ENCODE results near the gene UNCX. TPM values are rescaled to one million over a fixed set of nuclear protein-coding genes. Genes with fewer than 3 reads are reported as not detected.

The UNCX gene
- total and polyA plus RNA-seq, 2 of the 8 experiments (the other 6 are each of a cell fraction or from before 2014, with no cell fraction given): not detected

DNA sequence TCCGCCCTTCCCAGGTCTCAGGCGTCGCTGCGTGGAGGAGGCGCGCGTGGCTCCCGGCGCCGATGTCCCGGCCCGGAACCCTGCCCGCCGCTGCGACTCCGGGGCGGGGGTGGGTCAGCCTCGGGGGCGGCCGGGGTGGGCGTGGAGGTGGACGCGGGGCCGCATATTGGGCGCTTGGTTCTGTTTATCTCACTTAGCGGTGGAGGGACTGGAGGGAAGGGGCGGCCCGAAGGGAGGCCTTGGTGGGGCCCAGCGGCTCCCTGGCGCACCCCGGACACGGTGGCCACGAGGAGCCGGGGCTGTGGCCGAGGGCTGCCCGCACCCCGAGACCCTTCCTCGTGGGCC, 8.6 kb downstream of the UNCX start:
- Histone ChIP-seq H4K20me1 (replicated peaks in 1 of 2; ENCODE audit: control insufficient read depth in 1 of 2, insufficient read depth in 2 of 2, low read length in 2 of 2) (peaks cover 17 to 33% of the 10 kb centered on the region in 2 experiments), H3K9ac (replicated peaks in 1 of 4; ENCODE audit: extremely low read depth in 1 of 4, low read depth in 3 of 4, low read length in 3 of 4) (no peak overlapping the region), H3K36me3 (ENCODE audit: control insufficient read depth in 2 of 4, insufficient read depth in 4 of 4, low read length in 3 of 4) (peaks cover 0 to 11% (median 0%) of the 10 kb centered on the region in 4 experiments; a peak in 1 of 8 replicates), H4K5ac (ENCODE audit: insufficient read length, low read depth, low read length) (no peak overlapping the region), H3K56ac (replicated peaks; ENCODE audit: insufficient read length, low read depth, low read length) (no peak overlapping the region), H2BK20ac (ENCODE audit: low read length) (no peak overlapping the region), H3K23ac (ENCODE audit: insufficient read length) (no peak overlapping the region), H3K4me2 (ENCODE audit: insufficient read depth in 1 of 2, low read depth in 2 of 2, low read length in 2 of 2) (peak overlapping the region; percentile 64 to 70), H3K18ac (ENCODE audit: extremely low read depth, low read length) (peak overlapping the region; percentile 32; the same call in 1 of the 2 replicates), H4K8ac (ENCODE audit: extremely low read depth, insufficient read depth, low read length) (no peak overlapping the region), H3K79me2 (ENCODE audit: control insufficient read depth in 1 of 2, insufficient read depth in 2 of 2, low read length in 2 of 2) (no peaks in the 10 kb centered on the region), H2AK5ac (ENCODE audit: low read depth, low read length) (no peak overlapping the region), H3K27me3 (replicated peaks in 1 of 4; ENCODE audit: control insufficient read depth in 3 of 4, extremely low read depth in 1 of 4, insufficient read depth in 3 of 4, low read length in 3 of 4) (peaks cover 96 to 99% (median 98%) of the 10 kb centered on the region in 4 experiments), H3K4me3 (ENCODE audit: extremely low read depth in 1 of 4, insufficient read depth in 2 of 4, low read depth in 3 of 4, low read length in 4 of 4) (peak overlapping the region in 1 of 4 experiments; percentile 52; a peak in 2 of 8 replicates), H2AFZ (ENCODE audit: low read length) (no peak overlapping the region), H3K4ac (replicated peaks; ENCODE audit: insufficient read length, low read depth, low read length) (no peak overlapping the region), H3K14ac (ENCODE audit: insufficient read length) (no peak overlapping the region), H3K9me3 (ENCODE audit: insufficient read depth in 2 of 2, low read depth in 1 of 2, low read length in 1 of 2) (no peaks in the 10 kb centered on the region), H3K23me2 (ENCODE audit: low read depth, low read length) (no peaks in the 10 kb centered on the region; the same call in 1 of the 2 replicates), H2BK12ac (ENCODE audit: low read depth, low read length) (no peak overlapping the region), H2BK5ac (ENCODE audit: low read depth, low read length) (no peak overlapping the region), H3K4me1 (replicated peaks in 1 of 4; ENCODE audit: control insufficient read depth in 3 of 4, insufficient read depth in 4 of 4, low read length in 3 of 4) (peaks cover 4 to 22% (median 14%) of the 10 kb centered on the region in 4 experiments), H4K91ac (replicated peaks; ENCODE audit: insufficient read length, low read length) (no peak overlapping the region), H3K79me1 (ENCODE audit: low read depth, low read length) (no peaks in the 10 kb centered on the region), H3K27ac (ENCODE audit: low read depth, low read length) (no peak overlapping the region), H2BK120ac (replicated peaks; ENCODE audit: low read depth, low read length) (no peak overlapping the region), H2BK15ac (ENCODE audit: low read length) (no peak overlapping the region)
- WGBS, 2 experiments (ENCODE audit: extremely low coverage in 1 of 2, insufficient coverage in 1 of 2, insufficient read length in 1 of 2, insufficient replicate concordance in 2 of 2, low coverage in 1 of 2, low lambda C conversion rate in 2 of 2, missing lambda C conversion rate in 1 of 2): 3% methylated on average over 6 of the region's 38 CpGs; no CpG with 5 or more reads in 1 of the 2 experiments
- no peak for FAIRE-seq
- ChIA-PET CTCF (ENCODE audit: partially characterized antibody) (interaction anchor here (1.3 to 1.8 kb wide), 4 partner anchors 13 to 192 kb away, joined by 3 to 7 read pairs (median 5); no protein-coding TSS in a partner anchor), POLR2A (ENCODE audit: partially characterized antibody) (interaction anchor here (1.2 to 11.2 kb wide), 5 partner anchors 8 to 20 kb away, joined by 3 to 76 read pairs (median 4); partner anchors contain the start of gene UNCX)
- no peak for DNase-seq (ENCODE audit: low read depth in 1 of 2, low spot score in 2 of 2)
- TF ChIP-seq KDM1A (IDR thresholded peaks at IDR 0.05; ENCODE audit: borderline replicate concordance, low read length): no peak
- TF ChIP-seq KDM4A (IDR thresholded peaks at IDR 0.05; ENCODE audit: low read depth, low read length, severe bottlenecking): no peak
- no peak for TF ChIP-seq TEAD4 (IDR thresholded peaks at IDR 0.05; ENCODE audit: low read depth, low read length)
- TF ChIP-seq JUN (IDR thresholded peaks at IDR 0.05; ENCODE audit: low read depth, low read length): no peak
- no peak for TF ChIP-seq TAF7 (optimal IDR thresholded peaks at IDR 0.05; ENCODE audit: borderline replicate concordance, low read depth, low read length)
- TF ChIP-seq, protein P1, sequence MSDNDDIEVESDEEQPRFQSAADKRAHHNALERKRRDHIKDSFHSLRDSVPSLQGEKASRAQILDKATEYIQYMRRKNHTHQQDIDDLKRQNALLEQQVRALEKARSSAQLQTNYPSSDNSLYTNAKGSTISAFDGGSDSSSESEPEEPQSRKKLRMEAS (IDR thresholded peaks at IDR 0.05): no peak
- no peak for TF ChIP-seq POU5F1 (IDR thresholded peaks at IDR 0.05; ENCODE audit: low read depth, low read length)
- TF ChIP-seq HDAC6 (IDR thresholded peaks at IDR 0.05; ENCODE audit: low read depth, low read length): no peak
- TF ChIP-seq, protein P2, sequence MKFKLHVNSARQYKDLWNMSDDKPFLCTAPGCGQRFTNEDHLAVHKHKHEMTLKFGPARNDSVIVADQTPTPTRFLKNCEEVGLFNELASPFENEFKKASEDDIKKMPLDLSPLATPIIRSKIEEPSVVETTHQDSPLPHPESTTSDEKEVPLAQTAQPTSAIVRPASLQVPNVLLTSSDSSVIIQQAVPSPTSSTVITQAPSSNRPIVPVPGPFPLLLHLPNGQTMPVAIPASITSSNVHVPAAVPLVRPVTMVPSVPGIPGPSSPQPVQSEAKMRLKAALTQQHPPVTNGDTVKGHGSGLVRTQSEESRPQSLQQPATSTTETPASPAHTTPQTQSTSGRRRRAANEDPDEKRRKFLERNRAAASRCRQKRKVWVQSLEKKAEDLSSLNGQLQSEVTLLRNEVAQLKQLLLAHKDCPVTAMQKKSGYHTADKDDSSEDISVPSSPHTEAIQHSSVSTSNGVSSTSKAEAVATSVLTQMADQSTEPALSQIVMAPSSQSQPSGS (IDR thresholded peaks at IDR 0.05; ENCODE audit: low read length): no peak
- TF ChIP-seq HDAC2 (IDR thresholded peaks at IDR 0.05; ENCODE audit: borderline replicate concordance in 1 of 2, low read depth in 2 of 2, low read length in 2 of 2): no peak
- no peak for TF ChIP-seq RNF2 (IDR thresholded peaks at IDR 0.05; ENCODE audit: borderline replicate concordance, low read depth, low read length, missing control alignments, poor library complexity, severe bottlenecking)
